Measurements from ENCODE around the gene EXT2.

DNA sequence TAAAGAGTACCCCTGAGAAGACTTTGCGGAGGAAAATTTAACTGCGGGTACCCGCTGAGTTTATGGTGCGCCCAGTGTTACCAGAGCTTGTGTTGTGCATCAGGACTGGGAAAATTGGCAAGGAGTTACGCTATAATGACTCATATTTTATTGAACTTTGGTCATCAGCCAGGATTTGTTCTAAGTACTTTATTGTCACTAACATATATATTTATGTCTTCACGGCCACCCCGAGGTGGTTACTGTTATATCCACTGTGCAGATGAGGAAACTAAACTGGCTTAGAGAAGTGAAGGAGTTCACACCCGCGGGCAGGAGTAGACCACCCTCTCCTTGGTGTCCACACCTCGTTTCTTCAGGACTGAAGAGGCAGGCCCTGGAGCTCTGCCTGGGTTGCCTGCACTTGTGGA, 28.7 kb upstream of the EXT2 start:
- TF ChIP-seq EZH2 (IDR thresholded peaks at IDR 0.05; ENCODE audit: insufficient read depth, poor library complexity, severe bottlenecking), result no peak
- no peak for TF ChIP-seq EZH2phosphoT487 (IDR thresholded peaks at IDR 0.05; ENCODE audit: insufficient read depth, low read depth)
